ENCODE measurements around the gene ATF7IP2. TPM values are rescaled to one million over a fixed set of nuclear protein-coding genes. Genes with fewer than 3 reads are reported as not detected.

ATF7IP2 gene
- total and polyA plus RNA-seq, 3 donors from 2014 or later: 110 to 293 (median 227) TPM

- no peaks in the 10 kb centered on the region for H3K27me3 ChIP-seq
- no peaks in the 10 kb centered on the region for H3K9me3 ChIP-seq
- H3K27ac ChIP-seq: no peak overlapping the region
- H3K4me1 ChIP-seq: no peaks in the 10 kb centered on the region
- no peak for DNase-seq
- intact Hi-C loops (cut with DNase I; ENCODE audit: low total_unique reads): no loop called here
- 74 to 86% methylated on average over 1 of the region's 1 CpG for WGBS, 2 donors
- TF ChIP-seq POLR2A (IDR thresholded peaks at IDR 0.05): no peak
- no peak for TF ChIP-seq CTCF (IDR thresholded peaks at IDR 0.05)
- no peak overlapping the region for H3K4me3 ChIP-seq
- no peaks in the 10 kb centered on the region for H3K36me3 ChIP-seq (ENCODE audit: low read depth, missing control alignments)
Measured at GRCh38 chr16:10529895-10530669, 144.2 kb downstream of the ATF7IP2 start.

- intact Hi-C loops (cut with DNase I; ENCODE audit: low total_unique reads): no loop called here
- TF ChIP-seq CTCF (IDR thresholded peaks at IDR 0.05) (no peak), POLR2A (IDR thresholded peaks at IDR 0.05) (no peak)
- H3K4me1 ChIP-seq: peaks cover 2% of the 10 kb centered on the region
- no peaks in the 10 kb centered on the region for H3K27me3 ChIP-seq
- no peaks in the 10 kb centered on the region for H3K9me3 ChIP-seq
- 84 to 85% methylated on average over 14 of the region's 14 CpGs for WGBS, 2 donors
- no peak overlapping the region for H3K4me3 ChIP-seq
- no peaks in the 10 kb centered on the region for H3K36me3 ChIP-seq (ENCODE audit: low read depth, missing control alignments)
- no peak overlapping the region for H3K27ac ChIP-seq
- DNase-seq: no peak
Measured at GRCh38 chr16:10530685-10531084, 144.8 kb downstream of the ATF7IP2 start.

GRCh38 chr16:10531582-10531981, 145.7 kb downstream of the ATF7IP2 start:
- TF ChIP-seq CTCF (IDR thresholded peaks at IDR 0.05) (no peak), POLR2A (IDR thresholded peaks at IDR 0.05) (no peak)
- Histone ChIP-seq H3K36me3 (ENCODE audit: low read depth, missing control alignments) (no peaks in the 10 kb centered on the region), H3K4me1 (peaks cover 6% of the 10 kb centered on the region), H3K4me3 (no peak overlapping the region), H3K27me3 (no peaks in the 10 kb centered on the region), H3K27ac (no peak overlapping the region), H3K9me3 (no peaks in the 10 kb centered on the region)
- intact Hi-C loops (cut with DNase I; ENCODE audit: low total_unique reads): no loop called here
- no peak for DNase-seq

Small RNAs within 50 kb of the gene (small RNA-seq; reads per million reads assigned to genes)
- gene RNU6-633P: 0 reads per million in 2 donors

Other genes starting within 250 kb of the ATF7IP2 start
- gene GRIN2A, start 203.6 kb upstream of the ATF7IP2 start, total RNA-seq: 10 to 100 TPM in 1 of 2 donors, 1 to 10 TPM in 1; 7.0 to 20.3 TPM
- gene GRIN2A, start 203.6 kb upstream of the ATF7IP2 start, polyA plus RNA-seq (ENCODE audit: insufficient read depth, low read depth, low replicate concordance): 10.4 TPM
- gene EMP2, start 194.5 kb downstream of the ATF7IP2 start, total RNA-seq: 10 to 100 TPM in 1 of 2 donors, 1 to 10 TPM in 1; 9.3 to 13.1 TPM
- 18.4 TPM for gene EMP2, start 194.5 kb downstream of the ATF7IP2 start, polyA plus RNA-seq (ENCODE audit: insufficient read depth, low read depth, low replicate concordance)

Measured in testis (tissue), 3 donors.